WTC11 (cell line): ENCODE data around the gene PLEKHM3. TPM values are rescaled to one million over a fixed set of nuclear protein-coding genes. Genes with fewer than 3 reads are reported as not detected.

Experiments used
- ATAC-seq: fragments of 200-7000 bp; cut with Tn5 transposase; 2 replicates; pipeline ENCODE4 v1.10.0; 2021; ENCODE audit warnings: mild to moderate bottlenecking, moderate library complexity
- CTCF ChIA-PET: fragments of 300-600 bp; sonication (Branson Sonifier 250); formaldehyde crosslinking; loops from one replicate; lab custom pipeline; 2021; ENCODE audit warnings: antibody characterized with exemption; lab: Charles Lee
- POLR2A ChIA-PET: fragments of 350-600 bp; sonication (Branson Sonifier 250); formaldehyde crosslinking; loops from one replicate; lab custom pipeline; 2021; ENCODE audit warnings: antibody characterized with exemption; lab: Charles Lee
- DNase-seq: peaks from one replicate; pipeline ENCODE4 v3.0.0; 2021; ENCODE audit warnings: low spot score
- H3K27ac Mint-ChIP-seq: 2 replicates; pipeline ENCODE4 v1.8.0; 2021; ENCODE audit warnings: mixed read lengths
- H3K27me3 Mint-ChIP-seq: 2 replicates; pipeline ENCODE4 v1.8.0; 2021; ENCODE audit warnings: low read depth, mild to moderate bottlenecking, moderate library complexity, mixed read lengths
- H3K36me3 Mint-ChIP-seq: 2 replicates; pipeline ENCODE4 v1.8.0; 2021; ENCODE audit warnings: mixed read lengths
- H3K4me1 Mint-ChIP-seq: 2 replicates; pipeline ENCODE4 v1.8.0; 2022; ENCODE audit warnings: mixed read lengths
- H3K4me3 Mint-ChIP-seq: 2 replicates; pipeline ENCODE4 v1.8.0; 2021; ENCODE audit warnings: mild to moderate bottlenecking, moderate library complexity, mixed read lengths
- H3K9me3 Mint-ChIP-seq: 2 replicates; pipeline ENCODE4 v1.8.0; 2021; ENCODE audit warnings: mixed read lengths
- ATF1 ChIP-seq: sonication (generic); formaldehyde crosslinking; IDR thresholded peaks from 2 replicates; pipeline ENCODE4 v1.8.1; 2023; ENCODE audit warnings: mild to moderate bottlenecking, moderate library complexity, missing genetic modification reagents
- CDX4 ChIP-seq: fragments of 250-450 bp; sonication (Bioruptor Pico); IDR thresholded peaks from 2 replicates; pipeline ENCODE4 v1.9.0; 2021; ENCODE audit warnings: moderate library complexity, mild to moderate bottlenecking, inconsistent platforms, borderline replicate concordance
- ELF4 ChIP-seq: sonication (generic); formaldehyde crosslinking; IDR thresholded peaks from 2 replicates; pipeline ENCODE4 v1.8.1; 2022; ENCODE audit warnings: low read depth, mild to moderate bottlenecking, moderate library complexity, missing genetic modification reagents
- EMX1 ChIP-seq: fragments of 250-450 bp; sonication (Bioruptor Pico); IDR thresholded peaks from 2 replicates; pipeline ENCODE4 v1.8.0; 2021; ENCODE audit warnings: mild to moderate bottlenecking
- GABPB1 ChIP-seq: sonication (generic); formaldehyde crosslinking; IDR thresholded peaks from 2 replicates; pipeline ENCODE4 v1.8.1; 2023; ENCODE audit warnings: mild to moderate bottlenecking, missing genetic modification reagents
- IRF2 ChIP-seq: sonication (generic); formaldehyde crosslinking; IDR thresholded peaks from 2 replicates; pipeline ENCODE4 v1.8.0; 2022; ENCODE audit warnings: low read depth, missing genetic modification reagents, borderline replicate concordance
- KAT7 ChIP-seq: sonication (generic); formaldehyde crosslinking; IDR thresholded peaks from 2 replicates; pipeline ENCODE4 v1.8.1; 2023; ENCODE audit warnings: missing genetic modification reagents, mild to moderate bottlenecking, borderline replicate concordance
- NR1H2 ChIP-seq: sonication (generic); formaldehyde crosslinking; IDR thresholded peaks from 2 replicates; pipeline ENCODE4 v1.9.0; 2021; ENCODE audit warnings: mild to moderate bottlenecking, moderate library complexity, missing genetic modification reagents
- SP1 ChIP-seq: sonication (generic); formaldehyde crosslinking; conservative IDR thresholded peaks from 2 replicates; pipeline ENCODE4 v1.8.1; 2022; ENCODE audit warnings: missing genetic modification reagents
- ZNF219 ChIP-seq: sonication (generic); formaldehyde crosslinking; IDR thresholded peaks from 2 replicates; pipeline ENCODE4 v1.8.0; 2023; ENCODE audit warnings: missing genetic modification reagents, mild to moderate bottlenecking, borderline replicate concordance
- ZNF396 ChIP-seq: fragments of 250-450 bp; sonication (Bioruptor Pico); IDR thresholded peaks from 2 replicates; pipeline ENCODE4 v1.8.0; 2021; ENCODE audit warnings: mild to moderate bottlenecking, moderate library complexity, borderline replicate concordance
- ZSCAN18 ChIP-seq: fragments of 250-450 bp; sonication (Bioruptor Pico); IDR thresholded peaks from 2 replicates; pipeline ENCODE4 v2.1.2; 2022; ENCODE audit warnings: mild to moderate bottlenecking, moderate library complexity
- total RNA-seq: library from RNA; stranded (reverse); gene quantifications from 3 replicates; pipeline ENCODE4 v1.2.3, GENCODE V29; 2021
- TF ChIP-seq, protein P1 (sequence below): fragments of 250-450 bp; sonication (Bioruptor Pico); IDR thresholded peaks from 2 replicates; pipeline ENCODE4 v1.8.0; 2021; ENCODE audit warnings: mild to moderate bottlenecking
- TF ChIP-seq, protein P2 (sequence below): fragments of 250-450 bp; sonication (Bioruptor Pico); IDR thresholded peaks from 2 replicates; pipeline ENCODE4 v1.9.0; 2021; ENCODE audit warnings: mild to moderate bottlenecking

Gene PLEKHM3
- total RNA-seq, 1 experiment from 2014 or later, result 5.8 TPM

DNA sequence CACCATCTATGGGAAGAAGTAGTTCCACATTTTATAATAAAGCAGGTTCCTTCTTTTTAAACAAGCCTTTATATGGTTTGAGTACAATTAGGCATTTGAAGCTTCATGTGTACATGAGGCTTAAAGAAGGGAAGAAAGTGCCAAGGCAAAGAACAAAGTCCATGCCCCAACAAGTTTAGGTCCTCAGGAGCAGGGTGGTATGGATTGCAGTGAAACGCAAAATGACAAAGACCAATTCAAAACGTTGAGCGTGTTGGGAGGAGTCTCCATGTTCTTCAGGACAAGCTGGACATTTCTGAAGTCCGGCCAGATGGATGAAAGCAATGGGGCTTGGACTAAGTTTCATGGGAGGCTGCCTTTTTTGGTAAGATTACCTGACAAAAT, 176.8 kb downstream of the PLEKHM3 start:
- POLR2A ChIA-PET, result no interaction called here
- no peak for TF ChIP-seq NR1H2 (CRISPR knock-in tag)
- no peaks in the 10 kb centered on the region; the same call in 1 of the 2 replicates for H3K27me3 Mint-ChIP-seq
- DNase-seq, result no peak
- no peak overlapping the region for H3K4me3 Mint-ChIP-seq
- no peaks in the 10 kb centered on the region for H3K9me3 Mint-ChIP-seq
- H3K27ac Mint-ChIP-seq, result no peak overlapping the region
- CTCF ChIA-PET, result interaction anchor here (1.3 kb wide), 2 partner anchors 48 to 222 kb away, joined by 4 read pairs; no protein-coding TSS in a partner anchor
- H3K4me1 Mint-ChIP-seq, result peaks cover 25% of the 10 kb centered on the region
- no peak for ATAC-seq
- no peaks in the 10 kb centered on the region for H3K36me3 Mint-ChIP-seq

GRCh38 chr2:207847807-207848544, 177.4 kb downstream of the PLEKHM3 start:
- POLR2A ChIA-PET, result interaction anchor here (1.0 kb wide), 1 partner anchor 137 kb away, joined by 3 read pairs; the partner anchor contains the start of gene CCNYL1
- H3K4me1 Mint-ChIP-seq, result peaks cover 25% of the 10 kb centered on the region

GRCh38 chr2:207847098-207847806, 178.1 kb downstream of the PLEKHM3 start:
- ChIA-PET CTCF (interaction anchor here (0.6 to 1.8 kb wide), 5 partner anchors 33 to 221 kb away, joined by 4 to 9 read pairs (median 4); no protein-coding TSS in a partner anchor), POLR2A (interaction anchor here (0.5 to 1.0 kb wide), 2 partner anchors 45 to 136 kb away, joined by 3 to 4 read pairs; partner anchors contain the start of gene CCNYL1)
- Mint-ChIP-seq H3K9me3 (no peaks in the 10 kb centered on the region), H3K4me1 (peaks cover 25% of the 10 kb centered on the region), H3K27me3 (no peaks in the 10 kb centered on the region; the same call in 1 of the 2 replicates), H3K27ac (peak overlapping the region; percentile 35; the same call in 1 of the 2 replicates), H3K36me3 (no peaks in the 10 kb centered on the region), H3K4me3 (no peak overlapping the region)
- ATAC-seq (no peak), DNase-seq (no peak)
- no peak for TF ChIP-seq EMX1 (CRISPR knock-in tag)
- peak; percentile 74 for TF ChIP-seq GABPB1 (CRISPR knock-in tag)

More at GRCh38 chr2:207847807-207848544, 177.4 kb downstream of the PLEKHM3 start:
- TF ChIP-seq SP1 (CRISPR knock-in tag) (no peak), GABPB1 (CRISPR knock-in tag) (peak; percentile 72; the same call in 1 of the 2 replicates)
- DNase-seq (no peak), ATAC-seq (peak; percentile 76)
- no peak overlapping the region for H3K4me3 Mint-ChIP-seq
- CTCF ChIA-PET, result interaction anchor here (0.6 to 1.8 kb wide), 5 partner anchors 34 to 222 kb away, joined by 4 to 9 read pairs (median 4); no protein-coding TSS in a partner anchor
- no peaks in the 10 kb centered on the region for H3K9me3 Mint-ChIP-seq
- no peaks in the 10 kb centered on the region for H3K36me3 Mint-ChIP-seq
- H3K27me3 Mint-ChIP-seq, result no peaks in the 10 kb centered on the region; the same call in 1 of the 2 replicates
- H3K27ac Mint-ChIP-seq, result no peak overlapping the region; the same call in 1 of the 2 replicates

GRCh38 chr2:207845202-207845864, 180.0 kb downstream of the PLEKHM3 start:
- DNase-seq (no peak), ATAC-seq (no peak)
- TF ChIP-seq GABPB1 (CRISPR knock-in tag) (peak; percentile 83), ZNF396 (CRISPR knock-in tag) (no peak)
- Mint-ChIP-seq H3K4me3 (no peak overlapping the region), H3K36me3 (no peaks in the 10 kb centered on the region), H3K4me1 (peaks cover 21% of the 10 kb centered on the region), H3K9me3 (no peaks in the 10 kb centered on the region), H3K27me3 (no peaks in the 10 kb centered on the region; the same call in 1 of the 2 replicates), H3K27ac (no peak overlapping the region)
- CTCF ChIA-PET, result interaction anchor here (0.6 to 1.2 kb wide), 4 partner anchors 32 to 79 kb away, joined by 3 to 4 read pairs (median 3); partner anchors contain the start of gene FZD5
- POLR2A ChIA-PET, result no interaction called here

DNA sequence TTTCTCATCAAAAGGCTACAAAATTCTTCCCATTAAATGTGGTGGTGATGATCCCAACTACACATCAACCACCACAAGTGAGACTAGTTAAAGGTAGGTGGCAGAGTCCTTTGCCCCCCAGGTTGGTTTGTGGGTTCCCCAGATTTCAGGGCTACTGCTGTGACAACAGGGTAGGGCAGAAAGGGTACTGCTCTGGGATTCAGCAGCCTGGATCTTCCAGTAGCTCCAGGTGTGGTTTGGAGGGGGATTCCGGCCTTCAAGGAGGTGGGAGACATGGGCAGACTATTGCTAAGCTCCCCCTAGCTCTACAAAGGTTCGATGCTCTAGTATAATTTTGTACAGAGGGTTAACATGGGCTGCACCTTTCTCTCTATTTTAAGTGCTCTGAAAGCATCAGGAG, 180.7 kb downstream of the PLEKHM3 start:
- Mint-ChIP-seq H3K9me3 (no peaks in the 10 kb centered on the region), H3K36me3 (no peaks in the 10 kb centered on the region), H3K27me3 (no peaks in the 10 kb centered on the region; the same call in 1 of the 2 replicates), H3K4me1 (peaks cover 21% of the 10 kb centered on the region), H3K27ac (no peak overlapping the region), H3K4me3 (no peak overlapping the region)
- no peak for DNase-seq
- POLR2A ChIA-PET, result no interaction called here
- CTCF ChIA-PET, result interaction anchor here (0.5 to 1.2 kb wide), 5 partner anchors 26 to 79 kb away, joined by 3 to 4 read pairs (median 3); partner anchors contain the start of gene FZD5
- no peak for ATAC-seq
- TF ChIP-seq, protein P1, sequence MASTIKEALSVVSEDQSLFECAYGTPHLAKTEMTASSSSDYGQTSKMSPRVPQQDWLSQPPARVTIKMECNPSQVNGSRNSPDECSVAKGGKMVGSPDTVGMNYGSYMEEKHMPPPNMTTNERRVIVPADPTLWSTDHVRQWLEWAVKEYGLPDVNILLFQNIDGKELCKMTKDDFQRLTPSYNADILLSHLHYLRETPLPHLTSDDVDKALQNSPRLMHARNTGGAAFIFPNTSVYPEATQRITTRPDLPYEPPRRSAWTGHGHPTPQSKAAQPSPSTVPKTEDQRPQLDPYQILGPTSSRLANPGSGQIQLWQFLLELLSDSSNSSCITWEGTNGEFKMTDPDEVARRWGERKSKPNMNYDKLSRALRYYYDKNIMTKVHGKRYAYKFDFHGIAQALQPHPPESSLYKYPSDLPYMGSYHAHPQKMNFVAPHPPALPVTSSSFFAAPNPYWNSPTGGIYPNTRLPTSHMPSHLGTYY (CRISPR knock-in tag), result no peak
- TF ChIP-seq ATF1 (CRISPR knock-in tag), result no peak
- no peak for TF ChIP-seq ZSCAN18
- TF ChIP-seq CDX4 (CRISPR knock-in tag), result no peak
- TF ChIP-seq KAT7 (CRISPR knock-in tag), result no peak
- TF ChIP-seq, protein P2, sequence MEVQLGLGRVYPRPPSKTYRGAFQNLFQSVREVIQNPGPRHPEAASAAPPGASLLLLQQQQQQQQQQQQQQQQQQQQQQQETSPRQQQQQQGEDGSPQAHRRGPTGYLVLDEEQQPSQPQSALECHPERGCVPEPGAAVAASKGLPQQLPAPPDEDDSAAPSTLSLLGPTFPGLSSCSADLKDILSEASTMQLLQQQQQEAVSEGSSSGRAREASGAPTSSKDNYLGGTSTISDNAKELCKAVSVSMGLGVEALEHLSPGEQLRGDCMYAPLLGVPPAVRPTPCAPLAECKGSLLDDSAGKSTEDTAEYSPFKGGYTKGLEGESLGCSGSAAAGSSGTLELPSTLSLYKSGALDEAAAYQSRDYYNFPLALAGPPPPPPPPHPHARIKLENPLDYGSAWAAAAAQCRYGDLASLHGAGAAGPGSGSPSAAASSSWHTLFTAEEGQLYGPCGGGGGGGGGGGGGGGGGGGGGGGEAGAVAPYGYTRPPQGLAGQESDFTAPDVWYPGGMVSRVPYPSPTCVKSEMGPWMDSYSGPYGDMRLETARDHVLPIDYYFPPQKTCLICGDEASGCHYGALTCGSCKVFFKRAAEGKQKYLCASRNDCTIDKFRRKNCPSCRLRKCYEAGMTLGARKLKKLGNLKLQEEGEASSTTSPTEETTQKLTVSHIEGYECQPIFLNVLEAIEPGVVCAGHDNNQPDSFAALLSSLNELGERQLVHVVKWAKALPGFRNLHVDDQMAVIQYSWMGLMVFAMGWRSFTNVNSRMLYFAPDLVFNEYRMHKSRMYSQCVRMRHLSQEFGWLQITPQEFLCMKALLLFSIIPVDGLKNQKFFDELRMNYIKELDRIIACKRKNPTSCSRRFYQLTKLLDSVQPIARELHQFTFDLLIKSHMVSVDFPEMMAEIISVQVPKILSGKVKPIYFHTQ (CRISPR knock-in tag), result no peak
- TF ChIP-seq IRF2 (CRISPR knock-in tag), result no peak
- TF ChIP-seq ELF4 (CRISPR knock-in tag), result no peak
- TF ChIP-seq ZNF219 (CRISPR knock-in tag), result no peak
